VCaP (cell line): ENCODE data around the gene HMCN1.

Experiments
- H3K27ac ChIP-seq: fragments of 450-650 bp; 2 replicates; pipeline ENCODE4 v1.5.1; 2017
- CTCF ChIP-seq: fragments of 450-650 bp; conservative IDR thresholded peaks from 2 replicates; pipeline ENCODE4 v1.5.1; 2017; ENCODE audit warnings: mild to moderate bottlenecking, moderate library complexity

Gene HMCN1

GRCh38 chr1:185846672-185847444, 112.7 kb downstream of the HMCN1 start:
- no peak for TF ChIP-seq CTCF
- no peak overlapping the region for H3K27ac ChIP-seq

GRCh38 chr1:185849014-185849413, 114.8 kb downstream of the HMCN1 start:
- no peak for TF ChIP-seq CTCF
- H3K27ac ChIP-seq, result no peak overlapping the region

GRCh38 chr1:185850366-185850765, 116.2 kb downstream of the HMCN1 start:
- TF ChIP-seq CTCF, result no peak
- H3K27ac ChIP-seq, result no peak overlapping the region

- no peak overlapping the region for H3K27ac ChIP-seq
- no peak for TF ChIP-seq CTCF
Measured at GRCh38 chr1:185853739-185854138, 119.5 kb downstream of the HMCN1 start.

- no peak overlapping the region for H3K27ac ChIP-seq
Measured at GRCh38 chr1:185856482-185856881, 122.3 kb downstream of the HMCN1 start.

GRCh38 chr1:185857442-185857841, 123.3 kb downstream of the HMCN1 start:
- TF ChIP-seq CTCF, result no peak
- H3K27ac ChIP-seq, result no peak overlapping the region

More at GRCh38 chr1:185856482-185856881, 122.3 kb downstream of the HMCN1 start:
- TF ChIP-seq CTCF, result no peak

- H3K27ac ChIP-seq, result no peak overlapping the region
- no peak for TF ChIP-seq CTCF
Measured at GRCh38 chr1:185860311-185860710, 126.1 kb downstream of the HMCN1 start.
